Frontal cortex (tissue), 4 donors: ENCODE data around the gene SNX4. TPM values are rescaled to one million over a fixed set of nuclear protein-coding genes. Genes with fewer than 3 reads are reported as not detected.
"Not testable (repeated sequence)": the region's sequence is repeated elsewhere in the genome, so short reads cannot be mapped to it uniquely, and the experiment has no call there.

Experiments used
- DNase-seq, 2 donors: peaks; one replicate each; pipeline ENCODE4 v3.0.0; 2012; ENCODE audit warnings: low spot score in 2 of 2
- FAIRE-seq: peaks from 2 replicates; lab custom pipeline; 2012; peaks lifted over from hg19 to GRCh38; lab: Jason Lieb, UNC
- small RNA-seq: library from RNA; depleted of rRNA; stranded (forward); fragments of <200 nt; gene quantifications from one replicate; pipeline ENCODE3, GENCODE V24; 2014
- total RNA-seq: library from RNA; depleted of rRNA; stranded (reverse); fragments of >200 nt; gene quantifications from one replicate; pipeline ENCODE4 v1.2.3, GENCODE V29; 2014
- donor health status: control.
- donor health status: control.
- donor health status: control.

SNX4 gene
- total RNA-seq, 1 donor from 2014 or later, result 106 TPM

- DNase-seq (no peak), FAIRE-seq (no peak)
Measured at GRCh38 chr3:125414669-125415068, 105.3 kb downstream of the SNX4 start.

- FAIRE-seq, result no peak
- no peak for DNase-seq
Measured at GRCh38 chr3:125410922-125411321, 109.1 kb downstream of the SNX4 start.

GRCh38 chr3:125406070-125406469 lies 113.9 kb downstream of the SNX4 start:
- no peak for DNase-seq
- FAIRE-seq, result no peak

GRCh38 chr3:125405515-125405914 lies 114.5 kb downstream of the SNX4 start:
- FAIRE-seq, DNase-seq: not testable (repeated sequence)

GRCh38 chr3:125403789-125404188 lies 116.2 kb downstream of the SNX4 start:
- DNase-seq (no peak), FAIRE-seq (no peak)

- no peak for DNase-seq
Measured at GRCh38 chr3:125402639-125403038, 117.4 kb downstream of the SNX4 start.

GRCh38 chr3:125401402-125401801 lies 118.6 kb downstream of the SNX4 start:
- no peak for FAIRE-seq
- DNase-seq, result no peak

More at GRCh38 chr3:125402639-125403038, 117.4 kb downstream of the SNX4 start:
- no peak for FAIRE-seq

- no peak for DNase-seq
Measured at GRCh38 chr3:125398952-125399351, 121.0 kb downstream of the SNX4 start.

More at GRCh38 chr3:125398952-125399351, 121.0 kb downstream of the SNX4 start:
- no peak for FAIRE-seq

Small RNA genes within 50 kb of the gene (small RNA-seq; reads per million reads assigned to genes)
- not detected for gene RF00019

Other genes starting within 250 kb of the SNX4 start
- gene ZNF148, start 144.9 kb downstream of the SNX4 start, total RNA-seq, result 106 TPM
- gene OSBPL11, start 75.3 kb upstream of the SNX4 start, total RNA-seq, result 24.5 TPM